PC-9 (cell line): ENCODE data around the gene PPP2R5C. TPM values are rescaled to one million over a fixed set of nuclear protein-coding genes. Genes with fewer than 3 reads are reported as not detected.

ENCODE experiments used
- BruUV-seq: library from RNA; stranded (reverse); fragments of 400-500 nt; replicated peaks from 2 replicates; lab custom pipeline; 2021; lab: Mats Ljungman, UMichigan
- CTCF ChIA-PET: fragments of 300-600 bp; sonication (Branson Sonifier 250); formaldehyde crosslinking; loops from one replicate; lab custom pipeline; 2022; ENCODE audit warnings: antibody characterized with exemption; lab: Charles Lee
- POLR2A ChIA-PET: fragments of 300-600 bp; sonication (Branson Sonifier 250); formaldehyde crosslinking; loops from one replicate; lab custom pipeline; 2022; ENCODE audit warnings: antibody characterized with exemption; ENCODE audit not compliant: unreplicated experiment; lab: Charles Lee
- DNase-seq, 2 experiments: peaks; one replicate each; pipeline versions ENCODE4 v3.0.0 to v3.0.0-alpha.2; 2015 to 2022; ENCODE audit warnings: mixed read lengths in 1 of 2
- H2AFZ ChIP-seq: fragments of 200-600 bp; sonication (generic); 2 replicates; pipeline ENCODE4 v1.8.1; 2017; ENCODE audit warnings: antibody characterized with exemption
- H3F3A ChIP-seq: fragments of 200-600 bp; sonication (generic); 2 replicates; pipeline ENCODE4 v1.8.1; 2017; ENCODE audit warnings: antibody characterized with exemption, mild to moderate bottlenecking, low read depth; ENCODE audit not compliant: insufficient read depth
- H3K27ac ChIP-seq: fragments of 200-600 bp; sonication (generic); 2 replicates; pipeline ENCODE4 v1.6.1; 2016; ENCODE audit warnings: mixed run types
- H3K27me3 ChIP-seq: fragments of 200-600 bp; sonication (generic); 2 replicates; pipeline ENCODE4 v1.6.1; 2016; ENCODE audit warnings: low read depth, mixed run types; ENCODE audit not compliant: insufficient read depth
- H3K36me3 ChIP-seq: fragments of 200-600 bp; sonication (generic); 2 replicates; pipeline ENCODE4 v1.6.1; 2016; ENCODE audit warnings: low read depth, mixed run types
- H3K4me1 ChIP-seq: fragments of 200-600 bp; sonication (generic); replicated peaks from 2 replicates; pipeline ENCODE4 v1.6.1; 2016; ENCODE audit warnings: mixed run types; ENCODE audit not compliant: insufficient read depth
- H3K4me2 ChIP-seq: fragments of 200-600 bp; sonication (generic); 2 replicates; pipeline ENCODE4 v1.6.1; 2017; ENCODE audit warnings: mixed run types
- H3K4me3 ChIP-seq: fragments of 200-600 bp; sonication (generic); 2 replicates; pipeline ENCODE4 v1.6.1; 2016; ENCODE audit warnings: mixed run types
- H3K79me2 ChIP-seq: fragments of 200-600 bp; sonication (generic); 2 replicates; pipeline ENCODE4 v1.6.1; 2017; ENCODE audit warnings: low read depth, mixed run types
- H3K9me2 ChIP-seq: fragments of 200-600 bp; sonication (generic); 2 replicates; pipeline ENCODE4 v1.8.1; 2017; ENCODE audit warnings: mild to moderate bottlenecking; ENCODE audit not compliant: insufficient read depth
- H3K9me3 ChIP-seq: fragments of 200-600 bp; sonication (generic); 2 replicates; pipeline ENCODE4 v1.8.1; 2016; ENCODE audit warnings: low read depth; ENCODE audit not compliant: insufficient read depth
- H4K20me1 ChIP-seq: fragments of 200-600 bp; sonication (generic); 2 replicates; pipeline ENCODE4 v1.8.1; 2017; ENCODE audit not compliant: insufficient read depth
- CTCF ChIP-seq: fragments of 200-600 bp; sonication (generic); conservative IDR thresholded peaks from 2 replicates; pipeline ENCODE4 v1.6.1; 2017; ENCODE audit warnings: mixed run types, antibody characterized with exemption, mild to moderate bottlenecking, moderate library complexity
- EZH2 ChIP-seq: fragments of 200-600 bp; sonication (generic); IDR thresholded peaks from 2 replicates; pipeline ENCODE4 v1.8.0; 2017; ENCODE audit warnings: antibody characterized with exemption, low read depth
- intact Hi-C: fragments of 100-400 bp; cut with micrococcal nuclease; formaldehyde crosslinking; loops from one replicate; pipeline ENCODE4 v1.10.0; 2022; ENCODE audit not compliant: unreplicated experiment
- total RNA-seq: library from RNA; stranded (reverse); gene quantifications from 2 replicates; pipeline ENCODE4 v1.2.3, GENCODE V29; 2021

The PPP2R5C gene
- total RNA-seq, 1 experiment from 2014 or later: 401 TPM

DNA sequence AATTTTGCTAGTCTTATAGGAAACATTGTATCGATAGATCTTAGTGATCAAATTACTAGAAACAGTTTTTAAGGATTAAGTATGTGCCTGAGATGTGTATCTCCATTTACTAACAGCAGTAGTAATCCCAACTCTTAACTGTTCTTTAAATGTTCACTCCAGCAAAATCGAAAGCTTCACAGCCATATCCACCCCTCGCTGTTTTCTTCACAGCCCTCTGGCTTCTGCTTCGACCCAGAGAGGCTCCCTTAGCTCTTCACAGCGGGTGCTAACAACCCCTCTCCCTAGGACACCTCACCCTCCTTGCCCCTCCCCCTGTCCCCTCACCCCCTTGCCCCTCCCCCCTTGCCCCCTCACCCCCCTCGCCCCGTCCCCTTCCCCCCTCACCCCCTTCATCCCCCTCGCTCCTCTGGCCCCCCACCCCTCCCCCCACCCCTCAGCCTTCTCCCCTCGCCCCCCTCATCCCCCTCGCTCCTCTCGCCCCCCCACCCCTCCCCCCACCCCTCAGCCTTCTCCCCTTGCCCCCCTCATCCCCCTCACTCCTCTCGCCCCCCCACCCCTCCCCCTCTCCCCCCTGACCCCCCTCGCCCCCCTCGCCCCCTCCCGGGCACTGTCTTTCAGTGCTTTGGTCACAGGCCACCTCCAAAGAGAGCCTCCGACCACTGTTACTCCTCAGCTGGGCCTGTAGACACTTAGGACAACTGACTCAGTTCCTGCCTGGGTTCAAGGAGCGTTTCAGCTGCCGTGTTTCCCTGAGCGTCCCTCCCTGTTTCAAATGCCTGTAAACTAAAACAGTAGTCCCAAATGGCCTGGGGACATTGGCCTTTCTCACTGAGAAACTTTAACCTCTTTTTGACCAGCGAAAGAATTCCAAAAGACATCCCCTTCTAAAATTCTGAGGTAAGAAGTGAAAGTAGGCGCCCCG lies 156.8 kb downstream of the PPP2R5C start:
- TF ChIP-seq EZH2 (no peak), CTCF (no peak)
- Histone ChIP-seq H3K79me2 (no peaks in the 10 kb centered on the region), H3K27ac (no peak overlapping the region), H3K4me1 (no peaks in the 10 kb centered on the region), H3F3A (peaks cover 17% of the 10 kb centered on the region), H3K27me3 (no peaks in the 10 kb centered on the region), H2AFZ (no peak overlapping the region), H3K9me2 (no peaks in the 10 kb centered on the region), H4K20me1 (no peaks in the 10 kb centered on the region), H3K36me3 (peaks cover 14% of the 10 kb centered on the region), H3K9me3 (no peaks in the 10 kb centered on the region), H3K4me3 (no peak overlapping the region), H3K4me2 (no peak overlapping the region)
- no peak for DNase-seq
- intact Hi-C loops: no loop called here
- ChIA-PET CTCF (no interaction called here), POLR2A (interaction anchor here (0.6 kb wide), 1 partner anchor 877 kb away, joined by 4 read pairs; no protein-coding TSS in a partner anchor)
- BruUV-seq: no TSS peak

DNA sequence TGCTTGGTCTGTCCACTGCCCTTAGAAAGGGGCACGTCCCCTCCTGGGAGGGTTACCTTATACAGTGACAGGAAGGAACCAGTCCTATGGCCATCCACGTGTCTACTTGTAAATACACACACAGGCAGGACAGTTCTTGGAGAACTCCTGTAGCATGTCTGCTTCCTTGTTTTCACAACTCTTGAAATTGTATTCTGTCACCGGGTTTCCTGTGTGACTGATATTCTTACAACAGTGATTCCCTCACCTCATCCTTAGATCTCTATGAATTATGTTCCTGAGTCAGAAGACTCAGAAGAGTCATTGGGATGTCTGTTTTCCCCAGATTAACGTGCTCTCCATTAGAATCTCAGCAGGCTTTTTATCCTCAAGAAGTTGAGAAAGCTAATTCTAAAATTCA lies 158.8 kb downstream of the PPP2R5C start:
- Histone ChIP-seq H3F3A (peaks cover 18% of the 10 kb centered on the region; the same call in 1 of the 2 replicates), H3K36me3 (peaks cover 9% of the 10 kb centered on the region), H3K79me2 (no peaks in the 10 kb centered on the region), H3K4me3 (no peak overlapping the region), H2AFZ (no peak overlapping the region), H3K9me3 (no peaks in the 10 kb centered on the region), H3K27ac (no peak overlapping the region), H3K4me2 (no peak overlapping the region), H3K27me3 (no peaks in the 10 kb centered on the region), H3K4me1 (no peaks in the 10 kb centered on the region), H4K20me1 (no peaks in the 10 kb centered on the region), H3K9me2 (no peaks in the 10 kb centered on the region)
- intact Hi-C loops: no loop called here
- ChIA-PET CTCF (interaction anchor here (0.6 kb wide), 1 partner anchor 1476 kb away, joined by 14 read pairs; no protein-coding TSS in a partner anchor), POLR2A (interaction anchor here (0.6 to 0.7 kb wide), 2 partner anchors 60 to 84 kb away, joined by 7 to 16 read pairs; no protein-coding TSS in a partner anchor)
- no TSS peak for BruUV-seq
- TF ChIP-seq EZH2 (no peak), CTCF (no peak)
- no peak for DNase-seq

DNA sequence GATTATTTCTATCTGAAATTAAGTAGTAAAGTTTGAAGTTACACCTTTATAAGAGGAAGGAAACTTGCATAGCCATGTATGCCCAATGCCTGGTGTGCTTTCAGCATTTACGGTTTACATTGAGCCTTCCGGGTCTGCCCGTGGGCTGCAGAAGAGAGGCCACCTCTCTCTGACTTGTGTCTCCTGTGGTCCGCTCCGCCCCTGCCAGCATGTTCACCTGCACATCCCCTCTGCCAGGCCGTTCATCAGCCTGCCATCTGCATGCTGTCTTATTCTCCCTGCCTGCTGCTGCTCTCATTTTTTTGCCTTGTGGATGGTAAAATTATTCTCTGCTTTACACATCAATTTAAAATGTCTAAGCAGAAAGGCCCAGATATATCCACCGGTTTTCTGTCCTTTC lies 161.4 kb downstream of the PPP2R5C start:
- CTCF ChIA-PET: no interaction called here
- peaks cover 9% of the 10 kb centered on the region for H3K36me3 ChIP-seq
- H3K27me3 ChIP-seq: no peaks in the 10 kb centered on the region
- H4K20me1 ChIP-seq: no peaks in the 10 kb centered on the region
- H3K4me3 ChIP-seq: no peak overlapping the region
- intact Hi-C loops: no loop called here
- no TSS peak for BruUV-seq
- no peak overlapping the region for H3K4me2 ChIP-seq
- H3K9me2 ChIP-seq: no peaks in the 10 kb centered on the region
- no peaks in the 10 kb centered on the region for H3K4me1 ChIP-seq
- H3K79me2 ChIP-seq: no peaks in the 10 kb centered on the region
- DNase-seq: no peak
- POLR2A ChIA-PET: no interaction called here
- TF ChIP-seq EZH2: no peak
- TF ChIP-seq CTCF: no peak
- H3K27ac ChIP-seq: no peak overlapping the region
- H3K9me3 ChIP-seq: no peaks in the 10 kb centered on the region
- no peak overlapping the region for H2AFZ ChIP-seq
- peaks cover 11% of the 10 kb centered on the region; the same call in 1 of the 2 replicates for H3F3A ChIP-seq
